Kidney (tissue), 14 donors: ENCODE results near the gene SLAMF7. TPM values are rescaled to one million over a fixed set of nuclear protein-coding genes. Genes with fewer than 3 reads are reported as not detected.

Experiments
- DNase-seq, 5 donors: peaks; one replicate each; pipeline ENCODE4 v3.0.0-alpha.2; 2013 to 2020
- FAIRE-seq: peaks from 2 replicates; lab custom pipeline; 2012; peaks lifted over from hg19 to GRCh38; lab: Jason Lieb, UNC
- H3K27ac ChIP-seq, 2 donors: one replicate each; pipeline ENCODE4 v1.7.0; 2013; ENCODE audit warnings: low read depth in 2 of 2, low read length in 2 of 2, inconsistent platforms in 1 of 2
- H3K27me3 ChIP-seq: one replicate; pipeline ENCODE4 v1.7.1; 2013; ENCODE audit warnings: low read length, inconsistent platforms; ENCODE audit not compliant: control insufficient read depth, insufficient read depth
- H3K36me3 ChIP-seq, 3 donors: one replicate each; pipeline versions ENCODE4 v1.7.0 to v1.7.1; 2013; ENCODE audit warnings: low read length in 3 of 3, control low read depth in 1 of 3, inconsistent platforms in 1 of 3; ENCODE audit not compliant: insufficient read depth in 3 of 3, control insufficient read depth in 2 of 3
- H3K4me1 ChIP-seq, 3 donors: one replicate each; pipeline versions ENCODE4 v1.7.0 to v1.7.1; 2013; ENCODE audit warnings: low read length in 3 of 3, inconsistent platforms in 1 of 3, low read depth in 1 of 3; ENCODE audit not compliant: control insufficient read depth in 2 of 3, insufficient read depth in 2 of 3
- H3K4me3 ChIP-seq, 3 donors: one replicate each; pipeline versions ENCODE4 v1.7.0 to v1.8.1; 2013; ENCODE audit warnings: low read length in 3 of 3, control low read depth in 1 of 3, inconsistent platforms in 1 of 3
- H3K9ac ChIP-seq, 3 donors: one replicate each; pipeline versions ENCODE4 v1.7.0 to v1.7.1; 2013; ENCODE audit warnings: low read length in 3 of 3, control low read depth in 1 of 3, inconsistent platforms in 1 of 3
- H3K9me3 ChIP-seq, 3 donors: one replicate each; pipeline versions ENCODE4 v1.7.0 to v1.7.1; 2013; ENCODE audit warnings: low read length in 3 of 3, control low read depth in 1 of 3, inconsistent platforms in 1 of 3; ENCODE audit not compliant: control insufficient read depth in 2 of 3, insufficient read depth in 1 of 3
- intact Hi-C: fragments of 100-400 bp; cut with DNase I; formaldehyde crosslinking; loops from one replicate; pipeline ENCODE4 v1.11.1; 2022
- polyA plus RNA-seq: library from polyadenylated mRNA; stranded (reverse); fragments of 350-450 nt; fragmentation: Illumina TruSeq; extraction: RNeasy Lipid Tissue Mini Kit (QIAGEN cat#74804); gene quantifications from one replicate; pipeline ENCODE4 v1.2.3, GENCODE V29; 2014; ENCODE audit warnings: low read depth, low replicate concordance; ENCODE audit not compliant: insufficient read depth
- total RNA-seq: library from RNA; stranded (reverse); fragmentation: NEBNext Ultra II Directional; extraction: Animal tissue kit (Norgen Biotek cat#: 25700); gene quantifications from one replicate; pipeline ENCODE4 v1.2.1, GENCODE V29; 2021
- TF ChIP-seq, protein P1 (sequence below): IDR thresholded peaks from 3 replicates; pipeline ENCODE4 v1.5.1; 2012; ENCODE audit warnings: mild to moderate bottlenecking, moderate library complexity, borderline replicate concordance; ENCODE audit not compliant: insufficient read depth; ENCODE audit errors: extremely low read depth
- donor health status: control.
- donor health status: control.
- donor health status: control.
- donor health status: control.
- donor health status: control.
- donor health status: DM: yes; HTN: yes; CAD: no.
- donor health status: Normal renal cell carcinoma (clear cell type).

SLAMF7 gene
- total and polyA plus RNA-seq, 2 donors from 2014 or later = 0.65 to 13.9 TPM

DNA sequence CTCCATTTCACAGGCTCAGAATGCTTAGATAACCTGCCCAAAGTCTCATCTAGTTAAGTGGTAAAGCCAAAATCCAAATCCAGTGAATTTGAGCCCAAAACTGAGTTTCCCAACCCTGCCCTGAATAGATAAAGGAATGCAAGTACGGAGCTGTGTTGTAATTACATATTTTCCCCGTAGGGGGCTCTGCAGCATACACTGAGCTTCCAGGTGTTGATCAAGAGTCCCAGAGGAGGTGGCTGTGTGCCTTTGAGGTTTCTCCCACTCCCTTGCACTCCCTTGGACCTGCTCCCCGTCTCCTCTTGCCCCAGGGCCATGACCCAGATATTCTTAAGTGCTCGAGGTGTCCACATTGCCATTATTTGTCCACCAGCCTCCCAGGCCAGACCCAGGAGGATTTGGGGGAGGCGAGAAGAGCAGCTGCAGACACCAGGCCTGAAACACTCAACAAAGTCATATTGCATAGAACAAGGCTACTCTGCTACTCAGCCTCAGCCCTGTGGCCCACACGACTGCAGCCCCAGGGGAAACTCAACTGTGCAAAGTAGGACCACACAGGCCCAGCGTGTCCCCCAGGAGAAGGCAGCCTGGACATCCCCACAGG is 38.5 kb downstream of the SLAMF7 start:
- H3K9ac ChIP-seq = no peak overlapping the region
- no peak overlapping the region for H3K4me3 ChIP-seq
- FAIRE-seq (no peak), DNase-seq (peak in 2 of 5 donors; percentile 19 to 38)
- no peaks in the 10 kb centered on the region for H3K9me3 ChIP-seq
- H3K36me3 ChIP-seq = no peaks in the 10 kb centered on the region
- intact Hi-C loops = no loop called here
- no peaks in the 10 kb centered on the region for H3K4me1 ChIP-seq
- no peaks in the 10 kb centered on the region for H3K27me3 ChIP-seq
- no peak overlapping the region for H3K27ac ChIP-seq
- TF ChIP-seq, protein P1, sequence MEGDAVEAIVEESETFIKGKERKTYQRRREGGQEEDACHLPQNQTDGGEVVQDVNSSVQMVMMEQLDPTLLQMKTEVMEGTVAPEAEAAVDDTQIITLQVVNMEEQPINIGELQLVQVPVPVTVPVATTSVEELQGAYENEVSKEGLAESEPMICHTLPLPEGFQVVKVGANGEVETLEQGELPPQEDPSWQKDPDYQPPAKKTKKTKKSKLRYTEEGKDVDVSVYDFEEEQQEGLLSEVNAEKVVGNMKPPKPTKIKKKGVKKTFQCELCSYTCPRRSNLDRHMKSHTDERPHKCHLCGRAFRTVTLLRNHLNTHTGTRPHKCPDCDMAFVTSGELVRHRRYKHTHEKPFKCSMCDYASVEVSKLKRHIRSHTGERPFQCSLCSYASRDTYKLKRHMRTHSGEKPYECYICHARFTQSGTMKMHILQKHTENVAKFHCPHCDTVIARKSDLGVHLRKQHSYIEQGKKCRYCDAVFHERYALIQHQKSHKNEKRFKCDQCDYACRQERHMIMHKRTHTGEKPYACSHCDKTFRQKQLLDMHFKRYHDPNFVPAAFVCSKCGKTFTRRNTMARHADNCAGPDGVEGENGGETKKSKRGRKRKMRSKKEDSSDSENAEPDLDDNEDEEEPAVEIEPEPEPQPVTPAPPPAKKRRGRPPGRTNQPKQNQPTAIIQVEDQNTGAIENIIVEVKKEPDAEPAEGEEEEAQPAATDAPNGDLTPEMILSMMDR = peak; percentile 22

DNA sequence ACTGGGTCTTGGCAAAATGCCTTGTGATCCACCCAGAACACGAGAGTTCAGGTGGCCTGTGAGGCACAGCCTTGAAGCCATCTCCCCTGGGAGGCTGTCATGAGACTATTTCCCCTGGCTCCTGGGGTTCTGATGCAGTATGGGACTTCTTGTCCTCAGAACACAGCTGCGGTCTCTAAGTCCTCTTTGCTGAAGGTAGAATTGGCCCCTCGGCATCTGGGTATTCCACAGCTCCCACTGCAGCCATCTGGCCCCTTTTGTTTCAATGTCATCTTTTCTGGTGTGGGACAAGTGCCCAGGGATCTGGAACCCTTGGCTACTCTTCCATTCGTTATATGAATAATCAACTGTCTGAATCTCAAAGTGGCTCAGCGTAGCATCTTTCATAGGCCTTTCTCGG is 39.9 kb downstream of the SLAMF7 start:
- Histone ChIP-seq H3K27ac (no peak overlapping the region), H3K4me1 (no peaks in the 10 kb centered on the region), H3K9me3 (no peaks in the 10 kb centered on the region), H3K36me3 (no peaks in the 10 kb centered on the region), H3K9ac (no peak overlapping the region), H3K27me3 (no peaks in the 10 kb centered on the region), H3K4me3 (no peak overlapping the region)
- intact Hi-C loops = no loop called here
- no peak for FAIRE-seq
- TF ChIP-seq, protein P1 = no peak
- no peak for DNase-seq

DNA sequence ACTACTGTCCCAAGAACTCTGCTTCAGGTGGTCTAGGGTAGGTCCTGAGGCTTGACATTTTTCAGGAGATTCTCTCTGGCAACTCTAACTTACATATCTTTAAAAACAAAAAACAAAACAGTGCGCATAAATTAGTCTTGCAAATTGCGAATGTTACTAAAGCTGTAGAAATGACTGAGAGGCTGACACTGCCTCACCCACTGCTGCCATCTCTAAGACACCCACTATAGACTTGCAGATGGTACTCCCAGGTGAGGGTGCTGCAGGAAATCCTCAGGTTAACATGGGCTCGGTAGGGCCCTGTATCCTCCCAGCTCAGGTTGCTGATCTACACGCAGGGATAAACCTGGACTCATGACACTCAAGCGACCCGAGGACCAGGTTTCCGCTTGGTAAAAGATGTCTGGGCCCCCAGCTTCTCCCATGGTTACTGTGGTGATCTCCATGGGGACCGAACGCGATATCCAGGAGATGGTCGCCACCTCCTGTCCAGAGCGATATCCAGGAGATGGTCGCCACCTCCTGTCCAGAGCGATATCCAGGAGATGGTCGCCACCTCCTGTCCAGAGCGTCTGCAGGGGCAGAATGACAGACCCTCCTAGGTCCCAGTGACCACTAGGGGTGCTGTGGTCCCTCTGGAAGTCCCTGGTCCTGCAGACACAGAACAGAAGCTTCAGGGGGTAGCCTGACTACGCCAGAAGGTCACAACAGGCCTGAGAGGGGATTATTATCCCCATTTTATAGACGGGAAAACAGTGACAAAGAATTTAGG is 40.8 kb downstream of the SLAMF7 start:
- H3K4me1 ChIP-seq = no peaks in the 10 kb centered on the region
- intact Hi-C loops = no loop called here
- H3K4me3 ChIP-seq = no peak overlapping the region
- H3K27me3 ChIP-seq = no peaks in the 10 kb centered on the region
- no peaks in the 10 kb centered on the region for H3K9me3 ChIP-seq
- DNase-seq (peak in 1 of 5 donors; percentile 24), FAIRE-seq (no peak)
- H3K27ac ChIP-seq = no peak overlapping the region
- H3K36me3 ChIP-seq = no peaks in the 10 kb centered on the region
- TF ChIP-seq, protein P1 = no peak
- H3K9ac ChIP-seq = no peak overlapping the region
